Colonic mucosa (tissue), 4 donors: ENCODE measurements around the gene KIAA0825. TPM values are rescaled to one million over a fixed set of nuclear protein-coding genes. Genes with fewer than 3 reads are reported as not detected.

Source experiments
- DNase-seq: peaks from one replicate; pipeline ENCODE4 v3.0.0-alpha.2; 2020
- H3K27ac ChIP-seq: fragments of 200-600 bp; one replicate; pipeline ENCODE4 v1.8.0; 2021
- H3K27me3 ChIP-seq: fragments of 200-600 bp; one replicate; pipeline ENCODE4 v1.8.0; 2021
- H3K36me3 ChIP-seq: fragments of 200-600 bp; one replicate; pipeline ENCODE4 v1.8.0; 2021
- H3K4me1 ChIP-seq: fragments of 200-600 bp; one replicate; pipeline ENCODE4 v1.8.0; 2021; ENCODE audit warnings: mild to moderate bottlenecking
- H3K4me3 ChIP-seq: fragments of 200-600 bp; one replicate; pipeline ENCODE4 v1.8.0; 2021
- H3K9ac ChIP-seq, 2 donors: one replicate each; pipeline ENCODE4 v1.7.0; 2013; ENCODE audit warnings: control low read depth in 2 of 2, low read depth in 2 of 2, low read length in 2 of 2
- H3K9me3 ChIP-seq: fragments of 200-600 bp; one replicate; pipeline ENCODE4 v1.8.0; 2021
- intact Hi-C: fragments of 100-400 bp; cut with DNase I; formaldehyde crosslinking; loops from one replicate; pipeline ENCODE4 v1.14.1; 2022
- total RNA-seq, 2 donors: library from RNA; stranded (reverse); fragmentation: NEBNext Ultra II Directional in 1 of 2; extraction: Animal tissue kit (Norgen Biotek cat#: 25700) in 1 of 2; gene quantifications; one replicate each; pipeline ENCODE4 v1.2.1, GENCODE V29; 2021
- TF ChIP-seq, protein P1 (sequence below): fragments of 200-600 bp; IDR thresholded peaks from one replicate; pipeline ENCODE4 v1.8.0; 2022; ENCODE audit warnings: antibody characterized with exemption, mild to moderate bottlenecking
- donor health status: healthy.
- donor health status: DM: no; HTN: no; CAD: no.
- donor health status: DM: no; HTN: no; CAD: no.

Gene KIAA0825
- total RNA-seq, 2 donors from 2014 or later = 1.1 to 1.5 TPM

DNA sequence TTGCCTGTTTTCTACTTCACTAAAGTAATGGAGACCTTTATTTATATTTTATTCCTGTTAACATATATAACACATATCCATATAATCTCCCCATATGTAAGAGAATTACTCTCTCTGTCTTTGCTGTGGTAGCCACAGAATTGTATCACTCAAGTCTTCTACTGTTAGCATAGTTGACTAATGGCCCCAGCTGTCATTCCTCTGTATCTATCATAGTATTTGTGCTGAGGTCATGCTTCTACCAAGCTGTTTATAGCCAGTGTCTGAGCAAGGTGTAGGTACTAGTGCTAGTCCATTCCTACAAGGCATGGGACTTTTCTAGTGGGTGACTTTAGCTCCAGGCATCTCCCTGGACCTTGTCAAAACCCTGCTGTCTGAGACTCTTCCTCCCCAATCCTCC is 244.1 kb downstream of the KIAA0825 start:
- H3K27me3 ChIP-seq = no peaks in the 10 kb centered on the region
- H3K4me1 ChIP-seq = no peaks in the 10 kb centered on the region
- H3K27ac ChIP-seq = no peak overlapping the region
- no peaks in the 10 kb centered on the region for H3K9me3 ChIP-seq
- DNase-seq = no peak
- intact Hi-C loops = no loop called here
- no peaks in the 10 kb centered on the region for H3K36me3 ChIP-seq
- TF ChIP-seq, protein P1, sequence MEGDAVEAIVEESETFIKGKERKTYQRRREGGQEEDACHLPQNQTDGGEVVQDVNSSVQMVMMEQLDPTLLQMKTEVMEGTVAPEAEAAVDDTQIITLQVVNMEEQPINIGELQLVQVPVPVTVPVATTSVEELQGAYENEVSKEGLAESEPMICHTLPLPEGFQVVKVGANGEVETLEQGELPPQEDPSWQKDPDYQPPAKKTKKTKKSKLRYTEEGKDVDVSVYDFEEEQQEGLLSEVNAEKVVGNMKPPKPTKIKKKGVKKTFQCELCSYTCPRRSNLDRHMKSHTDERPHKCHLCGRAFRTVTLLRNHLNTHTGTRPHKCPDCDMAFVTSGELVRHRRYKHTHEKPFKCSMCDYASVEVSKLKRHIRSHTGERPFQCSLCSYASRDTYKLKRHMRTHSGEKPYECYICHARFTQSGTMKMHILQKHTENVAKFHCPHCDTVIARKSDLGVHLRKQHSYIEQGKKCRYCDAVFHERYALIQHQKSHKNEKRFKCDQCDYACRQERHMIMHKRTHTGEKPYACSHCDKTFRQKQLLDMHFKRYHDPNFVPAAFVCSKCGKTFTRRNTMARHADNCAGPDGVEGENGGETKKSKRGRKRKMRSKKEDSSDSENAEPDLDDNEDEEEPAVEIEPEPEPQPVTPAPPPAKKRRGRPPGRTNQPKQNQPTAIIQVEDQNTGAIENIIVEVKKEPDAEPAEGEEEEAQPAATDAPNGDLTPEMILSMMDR = no peak
- H3K9ac ChIP-seq = no peak overlapping the region
- H3K4me3 ChIP-seq = no peak overlapping the region

DNA sequence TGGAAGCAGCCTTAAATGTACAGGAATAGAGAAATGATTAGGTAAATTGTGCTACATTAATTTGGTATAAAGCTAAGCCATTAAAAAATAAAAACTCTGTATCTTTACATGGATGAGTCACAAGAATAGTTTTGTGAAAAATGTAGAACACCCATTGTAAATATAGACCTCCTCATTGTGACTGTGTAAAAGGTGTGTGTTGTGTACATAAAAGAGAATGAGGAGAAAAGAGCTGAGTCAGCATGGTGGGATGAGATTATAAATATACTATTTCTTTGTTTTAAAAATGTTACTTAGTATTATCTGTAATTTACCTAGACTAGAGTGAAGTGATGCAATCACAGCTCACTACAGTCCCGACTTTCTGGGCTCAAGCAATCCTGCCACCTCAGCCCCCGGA is 250.5 kb downstream of the KIAA0825 start:
- intact Hi-C loops = no loop called here
- no peaks in the 10 kb centered on the region for H3K4me1 ChIP-seq
- TF ChIP-seq, protein P1 = no peak
- no peaks in the 10 kb centered on the region for H3K36me3 ChIP-seq
- H3K9me3 ChIP-seq = no peaks in the 10 kb centered on the region
- no peak overlapping the region for H3K9ac ChIP-seq
- H3K27me3 ChIP-seq = no peaks in the 10 kb centered on the region
- no peak for DNase-seq
- H3K27ac ChIP-seq = no peak overlapping the region
- H3K4me3 ChIP-seq = no peak overlapping the region

DNA sequence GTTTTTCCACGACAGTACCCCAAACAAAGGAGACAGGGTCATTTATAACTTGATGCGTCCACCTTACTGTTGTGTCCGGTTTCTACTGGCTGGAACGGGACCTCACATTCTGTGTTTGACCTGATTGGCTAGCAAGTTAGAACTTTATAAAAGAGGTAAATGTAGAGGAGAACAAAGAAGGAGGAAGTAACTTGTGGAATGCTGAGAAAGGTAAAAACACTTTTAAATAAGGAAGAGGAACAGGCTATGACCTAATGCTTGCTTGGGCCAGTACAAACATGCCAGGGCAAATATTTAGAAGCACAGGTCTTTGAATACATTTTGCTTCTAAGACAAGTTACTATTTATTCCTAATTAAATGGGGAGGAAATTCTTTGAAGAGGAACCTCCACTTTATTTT is 251.6 kb downstream of the KIAA0825 start:
- H3K9ac ChIP-seq = no peak overlapping the region
- TF ChIP-seq, protein P1 = no peak
- H3K4me3 ChIP-seq = no peak overlapping the region
- DNase-seq = no peak
- intact Hi-C loops = no loop called here
- no peaks in the 10 kb centered on the region for H3K27me3 ChIP-seq
- H3K4me1 ChIP-seq = no peaks in the 10 kb centered on the region
- H3K27ac ChIP-seq = no peak overlapping the region
- no peaks in the 10 kb centered on the region for H3K36me3 ChIP-seq
- no peaks in the 10 kb centered on the region for H3K9me3 ChIP-seq

DNA sequence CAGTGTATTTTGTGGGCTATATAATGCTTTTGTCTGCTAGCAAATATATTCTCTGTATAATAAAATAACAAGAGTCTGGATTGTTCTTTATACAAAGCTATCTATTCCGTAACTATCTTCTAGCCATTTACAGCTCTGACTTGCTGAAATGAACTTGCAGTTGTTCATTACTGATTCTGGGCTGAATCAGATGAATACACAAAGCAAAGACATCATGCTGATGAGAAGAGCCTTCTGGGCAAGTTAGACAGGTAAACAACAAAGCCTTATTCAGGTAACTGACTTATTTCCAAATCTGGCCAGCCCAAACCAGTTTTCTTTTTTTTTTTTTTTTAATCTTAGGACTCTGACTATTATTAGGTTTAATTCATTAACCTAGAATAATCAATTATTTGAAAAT is 255.5 kb downstream of the KIAA0825 start:
- Histone ChIP-seq H3K4me1 (no peaks in the 10 kb centered on the region), H3K9ac (no peak overlapping the region), H3K27ac (no peak overlapping the region), H3K27me3 (no peaks in the 10 kb centered on the region), H3K36me3 (no peaks in the 10 kb centered on the region), H3K4me3 (no peak overlapping the region), H3K9me3 (no peaks in the 10 kb centered on the region)
- DNase-seq = no peak
- TF ChIP-seq, protein P1 = no peak
- intact Hi-C loops = no loop called here

DNA sequence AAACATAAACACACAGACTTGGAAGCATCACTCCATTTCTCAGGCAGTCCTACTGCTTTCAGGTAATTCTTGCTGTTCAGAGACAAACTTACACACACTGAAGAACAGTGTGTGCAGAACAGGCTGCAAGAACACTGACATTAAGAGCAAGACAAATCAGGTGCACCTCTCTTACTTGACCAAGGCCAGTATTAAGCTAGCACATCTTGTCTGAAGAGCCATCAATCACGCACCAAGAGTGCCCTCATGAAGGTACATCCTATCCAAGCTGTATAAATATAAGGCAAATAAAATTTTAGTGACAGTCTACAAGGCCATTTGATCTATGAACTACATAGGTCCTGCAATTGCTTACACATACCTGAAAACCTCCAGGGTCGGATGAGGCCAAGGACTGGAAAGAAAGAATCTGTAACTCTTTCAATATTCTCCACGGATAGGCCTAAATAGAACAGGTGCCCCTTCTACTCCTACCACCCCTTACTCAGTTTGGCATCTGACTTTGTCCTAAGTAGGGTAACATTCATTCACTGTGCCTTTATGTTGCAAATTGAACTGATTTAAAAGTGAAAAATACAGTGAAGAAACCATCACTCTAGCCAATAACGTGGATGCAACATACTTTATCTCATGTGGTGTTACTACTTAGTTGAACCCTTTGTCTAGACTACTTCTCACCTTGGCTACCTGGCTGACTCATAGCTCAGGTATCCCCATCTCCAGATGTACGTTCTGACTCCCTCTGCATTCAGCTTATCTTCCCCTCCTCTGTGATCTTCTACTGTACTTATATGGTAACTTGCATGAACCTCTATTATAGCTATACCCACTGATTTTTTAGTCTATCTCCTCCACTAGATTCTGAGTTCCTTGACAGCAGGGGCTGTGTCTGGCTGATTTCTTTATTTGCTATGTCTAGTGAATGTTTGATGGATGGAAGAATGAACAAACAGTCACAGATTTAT is 256.3 kb downstream of the KIAA0825 start:
- Histone ChIP-seq H3K9ac (no peak overlapping the region), H3K36me3 (no peaks in the 10 kb centered on the region), H3K9me3 (no peaks in the 10 kb centered on the region), H3K4me1 (no peaks in the 10 kb centered on the region), H3K4me3 (no peak overlapping the region), H3K27me3 (no peaks in the 10 kb centered on the region), H3K27ac (no peak overlapping the region)
- no peak for DNase-seq
- TF ChIP-seq, protein P1 = no peak
- intact Hi-C loops = no loop called here
